GM21515 (cell line): ENCODE measurements around the gene PRKCE.
A peak's percentile ranks its signal among the peaks of the same experiment; 100 is the strongest.

Experiments used
- ATAC-seq: cut with Tn5 transposase; IDR thresholded peaks from one replicate; pipeline ENCODE4 v1.9.1; 2021; ENCODE audit not compliant: unreplicated experiment

Gene PRKCE

DNA sequence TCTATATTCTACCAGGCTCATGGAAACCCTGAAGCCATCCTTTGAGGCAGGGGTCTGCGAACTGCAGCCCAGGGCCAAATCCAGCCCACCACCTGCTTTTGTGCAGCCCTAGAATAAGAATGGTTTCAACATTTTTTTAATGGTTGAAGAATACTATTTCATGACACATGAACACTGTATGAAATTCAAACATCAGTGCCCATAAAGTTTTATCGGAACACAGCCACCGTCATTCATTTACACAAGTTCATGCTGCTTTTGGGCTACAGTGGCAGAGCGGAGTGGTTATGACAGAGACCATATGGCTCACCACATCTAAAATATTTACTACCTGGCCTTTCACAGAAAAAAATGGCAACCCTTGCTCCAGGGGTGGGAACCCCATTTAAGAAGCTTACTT lies 521.6 kb downstream of the PRKCE start:
- ATAC-seq = no peak

DNA sequence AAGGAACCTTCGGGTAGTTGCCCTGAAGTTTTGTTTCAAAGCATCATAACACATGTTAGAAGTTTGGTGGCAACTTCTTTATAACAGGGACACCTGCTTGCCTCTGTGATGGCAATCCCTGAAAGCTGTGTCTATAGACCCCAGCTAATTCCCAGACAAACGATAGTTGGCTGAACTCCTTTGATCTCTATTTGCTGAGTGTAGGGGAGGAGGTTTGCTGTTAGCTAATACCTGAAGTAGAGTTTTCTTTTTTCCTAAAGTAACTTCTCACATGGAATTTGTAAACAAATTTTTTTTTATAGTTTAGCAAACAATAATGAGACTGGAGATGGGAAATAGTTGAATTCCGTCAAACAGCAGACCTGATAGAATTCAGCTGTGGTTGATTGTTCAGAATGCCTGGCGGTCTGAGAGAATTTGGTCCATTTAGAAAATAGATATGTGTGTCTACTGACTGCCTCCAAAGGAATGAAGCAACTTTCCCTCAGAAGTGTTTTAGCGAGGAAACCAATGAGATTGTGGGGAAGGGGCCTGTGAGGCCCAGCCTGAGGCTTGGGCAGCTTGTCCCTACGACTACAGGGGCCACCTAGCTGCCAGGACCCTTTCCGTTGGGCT lies 522.3 kb downstream of the PRKCE start:
- no peak for ATAC-seq

DNA sequence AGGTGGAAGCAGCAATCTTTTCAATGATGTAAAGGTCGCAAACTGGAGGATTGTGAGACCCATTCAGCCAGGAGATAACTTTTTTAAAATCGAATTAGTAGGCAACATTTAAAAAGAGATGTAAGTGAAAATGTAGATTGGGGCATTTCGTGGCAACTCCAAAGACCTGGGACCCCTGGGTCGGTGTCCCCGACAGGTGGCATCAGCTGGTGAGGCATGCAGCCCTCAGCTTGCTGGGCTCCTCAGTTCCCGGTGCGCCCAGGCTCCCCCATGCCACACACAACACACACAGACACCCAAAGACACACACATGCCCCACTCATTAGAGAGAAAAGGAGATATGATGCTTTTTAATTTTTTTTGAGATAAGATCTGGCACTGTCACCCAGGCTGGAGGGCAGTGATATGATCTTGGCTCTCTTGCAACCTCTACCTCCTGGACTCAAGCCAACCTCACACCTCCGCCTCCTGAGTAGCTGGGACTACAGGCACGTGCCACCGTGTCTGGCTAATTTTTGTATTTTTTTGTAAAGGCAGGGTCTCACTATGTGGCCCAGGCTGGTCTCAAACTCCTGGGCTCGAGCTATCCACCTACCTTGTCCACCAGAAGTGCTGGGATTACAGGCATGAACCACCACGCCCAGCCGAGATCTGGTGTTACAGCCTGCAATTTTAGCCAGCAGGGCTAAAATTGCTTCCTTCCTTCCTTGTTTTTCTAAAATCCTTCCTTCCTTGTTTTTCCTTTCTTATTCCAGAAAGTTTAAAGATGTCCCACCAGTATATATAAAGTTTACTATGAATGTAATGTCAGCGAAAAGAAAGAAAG lies 523.1 kb downstream of the PRKCE start:
- ATAC-seq = no peak

DNA sequence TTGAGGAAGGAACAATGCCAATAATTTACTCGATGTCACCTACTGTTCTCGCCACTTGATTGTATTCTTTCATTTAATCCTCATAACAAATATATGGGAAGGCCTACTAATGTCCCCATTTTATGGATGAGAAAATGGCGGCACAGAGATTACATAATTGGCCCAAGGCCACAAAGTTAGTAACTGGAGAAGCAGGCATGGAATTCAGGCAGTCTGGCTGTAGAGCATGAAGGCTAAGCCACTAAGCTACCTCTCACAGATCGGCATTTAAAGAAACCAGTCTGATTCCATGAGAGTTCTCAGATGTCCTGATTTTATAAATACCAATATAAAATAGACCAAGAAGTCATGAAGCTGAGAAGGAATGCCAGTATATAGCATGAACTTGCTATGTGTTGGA lies 523.9 kb downstream of the PRKCE start:
- ATAC-seq = no peak

DNA sequence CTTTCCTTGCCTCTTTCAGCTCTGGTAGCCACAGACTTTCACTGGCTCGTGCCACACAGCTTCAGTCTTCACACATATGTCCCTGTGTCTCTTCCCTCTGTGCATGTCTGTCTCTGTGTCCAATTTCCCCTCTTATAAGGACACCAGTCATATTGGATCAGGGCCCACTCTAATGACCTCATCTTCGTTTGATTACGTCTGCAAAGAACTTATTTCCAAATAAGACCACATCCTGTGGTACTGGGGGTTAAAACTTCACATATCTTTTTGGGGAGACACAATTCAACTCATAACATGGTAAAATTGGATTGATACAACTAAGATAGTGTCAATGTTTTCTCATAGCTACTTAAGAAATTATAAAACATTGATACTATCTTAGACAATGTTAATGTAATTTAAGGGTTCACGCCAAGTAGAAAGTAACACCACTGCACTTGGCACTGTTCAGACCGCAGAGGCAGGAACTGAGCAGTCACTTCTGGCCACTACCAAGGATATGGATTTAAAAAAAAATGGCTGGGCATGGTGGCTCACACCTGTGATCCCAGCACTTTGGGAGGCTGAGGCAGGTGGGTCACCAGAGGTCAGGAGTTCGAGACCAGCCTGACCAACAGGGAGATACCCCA lies 526.1 kb downstream of the PRKCE start:
- no peak for ATAC-seq

DNA sequence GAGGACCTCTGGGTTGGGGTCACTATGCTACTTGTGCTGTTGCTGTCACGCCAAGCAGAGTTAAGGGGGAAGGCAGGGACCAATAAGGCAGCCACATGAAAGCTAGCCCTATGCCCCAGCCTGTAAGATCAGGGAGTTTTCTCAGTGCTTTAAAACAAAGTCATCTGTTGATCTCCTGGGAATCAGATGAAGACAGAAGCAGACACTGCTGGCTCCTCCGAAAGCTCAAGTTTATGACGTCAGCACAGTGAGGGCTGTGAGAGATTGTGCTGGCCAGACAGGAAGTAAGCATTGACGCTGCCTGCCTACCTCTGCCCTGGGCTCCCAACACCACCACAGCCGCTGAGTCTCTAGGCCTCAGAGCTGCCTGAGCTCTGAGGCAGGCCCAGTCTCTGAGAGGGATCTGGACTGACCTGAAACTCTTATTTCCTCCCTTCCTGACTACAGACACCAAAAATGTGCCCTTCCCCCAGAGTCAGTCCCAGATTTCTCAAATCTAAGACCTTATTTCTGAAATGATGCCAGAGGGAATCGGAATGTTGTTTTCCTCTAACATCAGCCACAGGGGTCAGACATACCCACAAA lies 527.7 kb downstream of the PRKCE start:
- no peak for ATAC-seq

DNA sequence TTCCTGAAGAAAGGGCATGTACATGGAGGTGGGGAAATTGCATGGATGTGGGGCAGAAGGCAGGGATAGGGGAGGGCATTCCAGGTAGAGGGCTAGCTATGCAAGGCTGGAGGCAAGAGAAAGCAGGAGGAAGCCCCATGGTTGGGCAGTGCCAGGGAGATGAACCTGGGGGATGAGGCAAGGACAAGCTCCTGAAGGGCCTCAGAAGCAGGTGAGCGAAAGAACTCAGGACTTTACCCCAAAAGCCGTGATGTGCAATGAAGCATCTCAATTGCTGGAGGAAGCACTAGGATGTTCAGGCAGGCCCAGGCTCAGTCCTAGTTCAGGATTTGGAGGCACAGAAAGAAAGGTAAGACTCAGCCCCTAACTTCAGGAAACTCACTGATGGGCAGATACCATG lies 528.7 kb downstream of the PRKCE start:
- ATAC-seq = no peak

DNA sequence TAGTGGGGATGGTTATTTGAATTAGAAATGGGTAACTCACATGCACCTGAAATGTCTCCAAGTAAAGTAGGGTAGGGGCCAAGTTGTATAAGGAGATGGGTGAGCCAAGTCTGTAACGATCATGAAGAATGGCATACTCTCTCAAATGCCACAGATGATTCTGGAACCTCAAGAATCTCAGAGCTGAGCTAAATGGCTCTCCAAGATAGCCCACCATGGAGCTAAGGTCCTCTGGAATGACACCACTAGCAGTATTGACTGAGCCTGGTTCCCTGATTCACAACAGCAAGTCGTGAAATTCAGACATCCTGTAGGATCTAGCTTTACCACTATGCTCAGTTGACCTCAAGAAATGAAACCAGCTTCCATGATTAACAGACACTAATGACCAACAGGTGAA lies 529.8 kb downstream of the PRKCE start:
- no peak for ATAC-seq

DNA sequence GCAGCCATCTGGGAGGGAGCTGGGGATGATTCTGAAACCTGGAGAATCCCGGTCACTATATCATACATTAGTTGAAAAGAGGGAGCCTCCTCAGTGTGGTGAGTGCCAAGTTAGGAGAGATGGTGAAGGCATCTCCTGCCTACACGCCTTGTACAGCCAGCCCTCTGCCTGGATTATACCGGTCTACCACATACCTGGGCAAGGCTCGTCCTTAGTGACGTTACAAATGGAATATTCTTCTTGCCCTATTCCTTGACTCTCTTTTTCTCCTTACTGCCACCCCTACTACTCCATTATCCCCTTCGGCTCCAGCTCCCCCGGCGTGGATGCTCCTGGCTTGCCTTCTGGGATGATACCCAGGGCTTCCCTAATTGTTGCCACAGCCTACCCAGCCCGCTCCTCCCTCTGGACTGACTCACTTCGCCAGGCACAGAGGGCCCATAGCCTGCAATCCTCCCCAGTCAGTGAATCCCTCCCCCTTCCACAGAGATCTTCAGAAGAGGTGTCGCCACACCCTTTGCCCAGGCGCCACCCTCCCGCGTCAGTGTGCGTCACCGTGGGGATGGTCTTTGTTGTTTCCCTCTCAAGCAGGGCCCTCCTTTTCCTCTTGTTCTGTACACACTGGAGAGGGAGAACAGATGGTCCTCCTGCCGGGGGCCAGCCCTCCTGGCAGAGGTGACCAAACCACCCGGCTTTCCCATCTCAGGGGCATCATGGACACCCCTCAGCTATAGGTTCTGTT lies 530.5 kb downstream of the PRKCE start:
- no peak for ATAC-seq

DNA sequence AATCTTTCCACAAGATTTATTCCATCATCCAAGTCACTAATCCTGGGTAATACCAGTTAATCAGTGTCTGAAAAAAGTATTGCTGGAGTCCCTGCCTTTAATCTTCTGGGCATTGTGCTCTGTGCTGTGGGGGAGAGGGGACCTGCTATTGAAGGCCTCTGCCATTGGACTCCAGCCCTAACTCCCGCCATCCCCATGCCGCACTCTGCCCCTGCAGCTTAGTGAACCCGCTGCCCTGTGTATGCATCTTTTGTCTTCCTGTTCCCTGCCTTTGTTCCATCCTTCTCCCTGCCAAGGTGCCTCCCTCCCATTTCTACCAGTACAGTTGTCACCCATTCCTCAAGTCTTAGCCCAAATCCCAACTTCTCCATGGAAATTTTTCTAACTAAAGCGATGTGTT lies 532.0 kb downstream of the PRKCE start:
- ATAC-seq = no peak

DNA sequence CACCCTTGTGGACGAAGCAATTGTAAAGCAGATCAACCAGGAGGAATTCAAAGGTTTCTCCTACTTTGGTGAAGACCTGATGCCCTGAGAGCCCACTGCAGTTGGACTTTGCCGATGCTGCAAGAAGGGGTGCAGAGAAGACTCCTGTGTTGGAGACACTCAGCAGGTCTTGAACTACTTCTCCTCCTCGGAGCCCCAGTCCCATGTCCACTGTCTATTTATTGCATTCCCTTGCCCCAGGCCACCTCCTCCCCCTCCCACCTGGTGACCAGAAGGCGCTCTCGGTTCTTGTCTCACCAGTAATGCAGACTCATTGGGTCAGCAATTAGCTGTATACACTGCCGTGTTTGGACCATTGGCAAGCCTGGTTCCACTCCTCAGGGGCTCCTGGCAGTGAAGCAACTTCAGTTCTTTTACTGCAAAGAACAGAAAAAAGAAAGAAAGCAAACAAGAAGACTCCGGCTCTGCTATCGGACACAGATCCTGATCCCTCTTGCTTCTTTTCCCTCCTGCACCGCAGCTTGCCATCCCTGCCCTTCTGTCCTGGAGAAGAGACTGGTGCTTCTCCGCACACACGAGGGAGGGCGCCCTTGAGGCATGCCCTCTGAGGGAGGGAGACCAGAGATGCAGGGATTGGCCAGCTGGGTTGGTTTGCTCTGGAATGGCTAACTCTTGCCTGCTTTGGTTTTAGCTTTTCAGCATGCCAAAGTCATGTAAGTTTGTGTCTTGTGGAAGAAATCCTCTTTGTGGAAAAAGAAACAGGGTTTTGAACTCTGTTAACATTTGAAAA lies 533.5 kb downstream of the PRKCE start:
- no peak for ATAC-seq

DNA sequence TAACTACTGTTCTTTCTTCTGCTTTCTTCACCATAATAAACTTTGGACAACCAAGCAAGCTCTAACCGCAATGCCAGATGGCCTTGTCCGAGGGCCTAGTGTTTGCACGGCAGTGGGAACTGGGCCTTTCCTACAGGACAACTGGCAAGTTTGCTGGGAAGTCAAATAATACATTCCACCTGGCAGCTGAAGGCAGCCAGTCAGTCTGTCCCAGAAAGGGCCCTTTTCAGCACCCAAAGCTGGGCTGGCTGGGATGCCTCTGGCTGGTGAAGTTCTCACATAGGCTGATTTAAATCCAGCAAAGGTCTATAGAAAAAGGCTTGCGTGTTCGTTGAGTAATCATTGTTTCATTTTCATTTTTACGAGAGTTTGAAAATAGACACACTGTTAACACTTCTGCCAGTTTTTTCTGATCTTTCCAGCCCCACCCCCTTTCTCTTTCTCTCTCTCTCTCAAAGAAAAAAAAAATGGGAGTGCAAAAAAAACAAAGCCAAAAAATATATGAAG lies 535.7 kb downstream of the PRKCE start:
- ATAC-seq = peak; percentile 71

DNA sequence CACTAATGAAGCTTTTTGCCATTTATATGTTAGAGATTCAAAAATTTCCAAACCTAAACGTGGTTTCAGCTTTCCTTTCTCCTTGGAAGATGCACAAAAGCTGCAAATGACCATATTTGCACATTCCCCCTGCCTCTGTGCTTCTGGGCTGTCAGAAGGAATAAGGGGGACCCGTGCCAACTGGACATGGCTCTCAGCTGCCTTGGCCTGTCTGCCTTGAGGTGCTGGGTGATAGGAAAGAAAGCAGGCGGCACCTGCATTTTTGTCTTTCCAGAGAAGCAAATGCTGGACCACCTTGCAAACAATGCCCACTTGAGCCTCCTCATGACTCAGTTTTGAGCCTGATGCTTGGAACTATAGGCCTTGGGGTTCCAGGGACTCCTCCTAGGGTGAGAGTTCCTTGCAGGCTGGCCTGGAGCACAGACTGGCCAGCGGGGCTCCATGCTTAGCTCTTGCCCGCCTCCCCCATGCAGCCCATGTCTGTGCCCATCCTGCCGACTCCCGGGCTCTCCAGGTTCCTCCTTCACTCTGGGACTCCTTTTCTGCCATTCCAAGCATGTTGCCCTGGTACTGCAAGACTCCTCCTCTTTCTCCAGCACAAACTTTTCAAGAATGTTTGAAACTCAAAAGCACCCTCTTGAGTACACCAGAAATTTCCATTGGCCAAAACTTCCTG lies 536.7 kb downstream of the PRKCE start:
- ATAC-seq = no peak

DNA sequence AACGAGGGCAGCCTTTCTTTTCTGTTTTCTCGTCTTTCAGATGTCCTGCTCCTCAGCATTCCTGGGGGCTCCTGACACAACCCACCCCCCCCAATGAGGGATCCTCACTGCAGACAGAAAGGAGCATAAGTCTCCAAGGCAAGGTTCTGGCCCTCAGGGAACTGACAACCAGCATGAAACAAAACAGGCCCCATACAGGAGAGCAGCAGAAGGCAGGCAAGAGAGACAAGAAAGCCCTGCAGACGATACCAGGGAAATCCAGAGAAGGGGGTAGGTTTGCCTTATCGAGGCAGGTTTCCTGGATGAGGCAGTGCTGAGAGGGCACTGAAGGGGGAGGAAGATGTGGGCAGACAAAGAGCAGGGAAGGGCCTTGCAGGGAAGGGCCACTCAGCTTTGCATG lies 541.9 kb downstream of the PRKCE start:
- ATAC-seq = no peak

DNA sequence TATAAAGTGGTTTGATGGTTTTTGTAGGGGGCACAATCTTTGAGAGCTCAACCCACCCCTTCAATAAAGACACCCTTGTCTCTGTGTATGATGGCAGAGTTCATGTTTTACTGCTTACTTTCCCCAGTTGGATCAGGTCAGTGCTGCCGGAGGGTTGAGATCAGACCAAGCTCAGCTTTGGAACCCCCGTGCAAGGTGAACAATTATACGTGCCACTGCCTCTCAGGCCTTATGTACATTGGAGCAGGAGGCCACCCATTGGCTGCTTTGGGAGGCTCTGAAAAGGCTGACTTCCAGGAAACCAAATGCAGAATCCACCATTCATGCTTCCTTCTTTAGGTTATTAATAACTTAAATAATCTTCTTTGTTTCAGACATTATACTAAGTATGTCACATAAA lies 542.4 kb downstream of the PRKCE start:
- no peak for ATAC-seq

DNA sequence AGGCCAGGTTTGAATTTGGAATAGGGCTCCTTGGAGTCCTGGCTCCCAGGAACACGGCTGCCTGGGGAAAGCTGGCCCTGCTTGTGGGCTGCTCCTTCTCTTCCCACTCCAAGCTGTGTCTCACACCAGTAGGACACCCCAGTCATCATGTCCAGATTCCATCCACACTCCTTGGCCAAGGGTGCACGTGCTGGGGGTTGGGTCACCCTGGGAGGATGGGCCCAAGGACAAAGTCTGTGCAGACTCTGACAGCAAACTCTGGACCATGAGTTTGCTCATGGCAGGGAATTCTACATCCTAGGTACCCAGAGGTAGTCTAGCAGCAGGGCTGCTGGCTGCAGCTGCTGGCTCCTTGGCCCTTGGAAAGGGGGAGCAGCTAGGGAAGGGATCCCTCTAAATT lies 543.4 kb downstream of the PRKCE start:
- no peak for ATAC-seq

DNA sequence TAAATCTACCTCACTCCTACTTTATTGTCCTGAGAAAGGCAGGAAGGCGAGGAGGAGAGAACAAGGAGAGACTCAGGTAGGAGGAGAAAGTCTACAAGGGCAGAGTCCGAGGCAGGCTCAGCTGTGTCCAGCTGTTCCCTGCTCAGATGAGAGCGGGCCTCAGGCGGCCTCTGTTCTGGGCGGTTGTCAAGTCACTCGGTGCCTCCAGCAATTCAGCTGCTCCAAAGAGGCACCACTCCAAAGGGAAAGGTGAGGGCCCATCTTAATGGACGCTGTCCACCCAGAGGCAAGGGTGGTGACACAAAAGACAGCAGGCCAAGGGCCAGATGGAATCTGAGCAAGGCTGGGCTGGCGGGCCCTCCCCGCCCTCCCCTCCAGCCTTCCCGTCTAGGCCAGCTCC lies 544.3 kb downstream of the PRKCE start:
- no peak for ATAC-seq

DNA sequence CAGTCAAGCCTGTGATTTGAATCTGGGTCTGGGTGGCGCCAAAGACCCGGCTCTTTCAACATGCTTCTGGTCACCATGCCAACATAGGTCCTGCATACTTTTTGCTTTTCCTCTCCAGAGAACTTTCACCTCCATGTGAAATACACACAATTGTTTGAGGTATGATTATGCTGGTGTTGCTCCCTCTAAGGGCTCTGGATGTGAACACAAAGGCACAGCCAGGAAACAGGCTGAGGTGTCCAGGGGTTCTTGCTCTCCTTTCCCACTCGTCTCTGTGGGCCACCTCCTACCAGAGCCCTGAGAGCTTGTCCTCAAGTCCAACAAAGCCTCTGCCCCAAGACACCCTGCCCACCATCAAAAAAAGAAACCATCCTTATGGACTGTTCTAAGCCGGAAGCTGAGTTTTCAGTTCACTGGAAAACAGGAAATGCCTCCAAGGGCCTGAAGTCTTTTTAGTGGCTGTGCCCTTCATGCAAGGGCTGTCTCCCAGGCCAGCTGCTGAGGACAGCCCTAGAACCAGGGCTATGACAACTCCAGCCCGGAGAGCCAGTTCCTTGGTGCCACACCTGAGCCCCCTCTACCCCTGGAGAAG lies 545.5 kb downstream of the PRKCE start:
- ATAC-seq = no peak

DNA sequence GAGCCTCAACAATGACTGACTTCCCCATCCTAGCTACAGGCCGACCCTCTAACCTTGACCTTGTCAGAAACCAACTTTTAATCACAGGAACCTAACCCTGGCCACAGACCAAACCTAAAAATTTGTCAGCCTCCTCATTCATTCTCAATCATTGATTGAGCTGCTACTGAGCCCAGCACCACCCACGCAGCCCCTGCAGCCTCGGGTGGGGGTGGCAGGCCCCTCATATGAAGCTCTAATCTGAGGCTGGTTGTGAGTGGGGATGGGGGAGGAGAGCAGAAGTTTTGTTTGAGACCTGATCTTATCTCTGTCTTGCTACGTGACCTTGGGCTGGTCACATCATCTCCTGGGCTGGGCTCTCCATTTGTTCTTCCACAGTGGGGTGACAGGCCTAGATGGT lies 546.2 kb downstream of the PRKCE start:
- no peak for ATAC-seq
